LNCaP clone FGC (cell line): ENCODE results near the gene HARS2.
"Not testable (repeated sequence)": the region's sequence is repeated elsewhere in the genome, so short reads cannot be mapped to it uniquely, and the experiment has no call there.

Source experiments
- DNase-seq: peaks from one replicate; pipeline ENCODE4 v3.0.0-alpha.2; 2011; ENCODE audit warnings: low read depth
- H3K4me3 ChIP-seq: 2 replicates; pipeline ENCODE4 v1.5.1; 2011; ENCODE audit warnings: mild to moderate bottlenecking, low read depth, low read length, control low read depth
- TF ChIP-seq, protein P1 (sequence below): IDR thresholded peaks from 2 replicates; pipeline ENCODE4 v1.5.1; 2012; ENCODE audit warnings: mild to moderate bottlenecking; ENCODE audit not compliant: control insufficient read depth, insufficient read depth; ENCODE audit errors: extremely low read depth

HARS2 gene

DNA sequence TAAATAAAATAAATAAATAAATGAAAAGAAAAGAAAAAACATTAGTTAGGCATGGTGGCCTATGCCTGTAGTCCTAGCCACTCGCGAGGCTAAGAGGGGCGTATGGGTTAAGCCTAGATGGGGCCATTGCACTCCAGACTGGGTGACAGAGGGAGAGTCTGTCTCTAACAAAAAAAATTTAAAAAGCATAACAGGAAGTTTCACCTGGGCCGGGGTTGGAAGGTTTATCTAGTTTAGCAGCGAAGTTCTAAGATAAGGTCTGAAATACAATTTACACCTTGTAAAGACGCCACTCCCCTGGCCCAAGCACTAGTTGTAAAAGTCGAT lies 27.0 kb downstream of the HARS2 start:
- TF ChIP-seq, protein P1, sequence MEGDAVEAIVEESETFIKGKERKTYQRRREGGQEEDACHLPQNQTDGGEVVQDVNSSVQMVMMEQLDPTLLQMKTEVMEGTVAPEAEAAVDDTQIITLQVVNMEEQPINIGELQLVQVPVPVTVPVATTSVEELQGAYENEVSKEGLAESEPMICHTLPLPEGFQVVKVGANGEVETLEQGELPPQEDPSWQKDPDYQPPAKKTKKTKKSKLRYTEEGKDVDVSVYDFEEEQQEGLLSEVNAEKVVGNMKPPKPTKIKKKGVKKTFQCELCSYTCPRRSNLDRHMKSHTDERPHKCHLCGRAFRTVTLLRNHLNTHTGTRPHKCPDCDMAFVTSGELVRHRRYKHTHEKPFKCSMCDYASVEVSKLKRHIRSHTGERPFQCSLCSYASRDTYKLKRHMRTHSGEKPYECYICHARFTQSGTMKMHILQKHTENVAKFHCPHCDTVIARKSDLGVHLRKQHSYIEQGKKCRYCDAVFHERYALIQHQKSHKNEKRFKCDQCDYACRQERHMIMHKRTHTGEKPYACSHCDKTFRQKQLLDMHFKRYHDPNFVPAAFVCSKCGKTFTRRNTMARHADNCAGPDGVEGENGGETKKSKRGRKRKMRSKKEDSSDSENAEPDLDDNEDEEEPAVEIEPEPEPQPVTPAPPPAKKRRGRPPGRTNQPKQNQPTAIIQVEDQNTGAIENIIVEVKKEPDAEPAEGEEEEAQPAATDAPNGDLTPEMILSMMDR, result no peak
- peak overlapping the region; percentile 64 for H3K4me3 ChIP-seq
- DNase-seq, result no peak

DNA sequence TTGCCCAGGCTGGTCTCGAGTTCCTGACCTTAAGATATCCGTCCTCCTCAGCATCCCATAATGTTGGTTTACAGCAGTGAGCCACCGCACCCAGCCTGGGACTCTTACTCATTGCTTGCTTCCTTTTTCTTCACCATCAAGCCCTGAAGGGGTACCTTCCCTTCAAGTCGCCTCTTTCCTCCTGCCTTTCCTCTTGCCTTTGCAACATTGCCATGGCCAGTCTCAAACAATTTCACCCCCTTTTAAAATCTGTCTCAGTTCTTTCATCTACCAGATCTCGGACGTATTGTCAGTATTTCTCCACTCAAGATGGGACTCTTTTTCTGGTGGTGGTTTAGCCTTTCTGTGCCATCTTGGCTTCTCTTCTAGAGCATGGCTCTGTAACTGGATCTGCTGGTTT lies 29.5 kb downstream of the HARS2 start:
- not testable (repeated sequence) for H3K4me3 ChIP-seq, DNase-seq

DNA sequence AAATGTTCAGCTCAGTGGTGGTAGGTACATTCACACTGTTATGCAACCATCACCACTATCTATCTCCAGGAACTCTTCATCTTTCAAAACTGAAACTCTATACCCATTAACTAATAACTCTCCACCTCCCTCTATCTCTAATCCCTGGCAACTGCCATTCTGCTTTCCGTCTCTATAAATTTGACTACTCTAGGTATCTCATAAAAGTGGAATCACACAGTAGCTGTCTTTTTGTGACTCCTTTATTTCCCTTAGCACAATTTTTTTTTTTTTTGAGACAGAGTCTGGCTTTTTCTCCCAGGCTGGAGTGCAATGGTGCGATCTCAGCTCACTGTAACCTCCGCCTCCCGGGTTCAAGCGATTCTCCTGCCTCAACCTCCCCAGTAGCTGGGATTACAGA lies 30.1 kb downstream of the HARS2 start:
- not testable (repeated sequence) for H3K4me3 ChIP-seq, DNase-seq

DNA sequence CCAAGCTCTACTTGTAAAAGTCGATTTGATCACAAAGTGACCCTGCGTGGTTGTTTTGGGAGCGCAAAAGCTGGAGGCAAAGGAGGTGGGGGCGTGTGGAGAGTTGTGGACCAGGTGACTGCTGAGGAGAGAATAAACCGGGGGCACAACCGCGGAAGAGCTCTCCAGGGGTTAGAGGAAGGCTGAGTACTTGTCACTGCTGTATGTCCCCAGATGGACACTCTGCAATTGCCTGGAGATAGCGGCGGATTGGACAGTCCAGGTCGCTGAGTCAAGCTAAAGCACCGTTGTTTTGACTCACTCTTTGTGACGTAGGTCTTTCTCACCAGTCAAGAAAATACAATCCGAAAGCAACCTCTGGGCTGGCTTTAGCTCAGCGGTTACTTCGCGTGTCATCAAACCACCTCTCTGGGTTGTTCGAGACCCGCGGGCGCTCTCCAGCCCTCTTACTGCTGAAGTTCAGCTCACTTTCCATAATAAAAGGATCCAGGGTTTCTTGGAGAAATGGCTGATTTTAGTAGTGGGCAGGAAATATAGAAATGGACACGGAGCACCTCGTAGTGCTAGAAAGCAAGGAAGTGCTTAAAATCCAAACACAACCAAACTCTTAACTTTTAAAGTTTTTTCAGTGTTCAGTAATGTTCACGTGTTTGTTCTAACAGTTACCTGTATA lies 34.7 kb downstream of the HARS2 start:
- TF ChIP-seq, protein P1, result no peak
- H3K4me3 ChIP-seq, result peak overlapping the region; percentile 56
- DNase-seq, result peak; percentile 95

DNA sequence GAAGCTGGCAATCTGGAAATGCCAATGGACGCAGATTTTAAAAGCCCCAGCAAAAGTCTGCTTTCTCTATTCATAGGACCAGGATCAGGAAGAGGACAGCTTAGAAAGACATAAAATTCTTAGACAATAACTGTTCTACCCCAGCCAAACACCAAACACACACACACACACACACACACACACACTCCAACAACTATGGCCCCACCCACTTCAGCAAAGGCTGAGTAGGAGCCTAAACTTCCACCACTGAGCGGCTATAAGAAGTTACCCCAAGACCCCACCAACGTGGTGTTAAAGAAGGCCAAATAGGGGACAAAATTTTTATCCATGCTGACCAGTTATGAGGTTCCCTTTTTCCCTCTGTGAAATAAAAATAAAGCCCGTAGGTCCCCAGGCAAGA lies 41.8 kb downstream of the HARS2 start:
- no peak for DNase-seq
- no peak overlapping the region for H3K4me3 ChIP-seq
- TF ChIP-seq, protein P1, result no peak

DNA sequence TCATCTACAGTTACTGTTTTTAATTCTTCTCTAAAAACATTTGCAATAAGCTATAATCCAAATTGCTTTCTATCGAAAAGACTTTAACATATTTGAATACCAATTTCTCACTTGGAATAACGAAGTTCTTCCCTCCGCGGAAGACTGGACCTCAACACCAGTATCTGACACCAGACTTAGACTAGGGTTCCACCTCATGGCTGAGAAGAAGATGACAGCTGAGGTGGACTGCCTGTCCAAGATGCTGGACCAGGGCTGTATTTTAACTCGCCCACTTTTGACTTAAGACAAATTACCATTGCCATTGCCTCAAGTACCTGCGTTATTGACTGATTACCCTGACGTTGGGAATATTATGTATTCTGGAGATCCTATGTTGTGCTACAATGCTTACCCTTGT lies 43.1 kb downstream of the HARS2 start:
- no peak for DNase-seq

DNA sequence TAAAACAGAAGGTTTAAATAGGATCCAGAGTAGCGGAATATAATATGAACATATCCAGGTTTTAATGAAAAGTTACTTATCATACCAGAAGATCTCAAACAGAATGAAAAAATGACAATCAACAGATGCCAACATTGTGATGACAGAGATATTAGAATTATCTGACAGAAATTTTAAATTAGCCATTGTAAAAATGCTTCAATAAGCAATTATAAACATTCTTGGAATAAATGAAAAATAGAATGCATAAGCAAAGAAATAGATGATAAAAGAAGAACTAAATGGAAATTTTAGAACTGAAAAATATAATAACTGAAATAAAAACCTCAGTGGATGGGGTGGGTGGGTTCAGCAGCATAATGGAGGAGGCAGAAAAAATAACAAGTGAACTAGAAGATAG lies 46.2 kb downstream of the HARS2 start:
- TF ChIP-seq, protein P1, result no peak
- H3K4me3 ChIP-seq, result no peak overlapping the region
- no peak for DNase-seq

More for the DNA sequence above, 43.1 kb downstream of the HARS2 start:
- TF ChIP-seq, protein P1, result peak; percentile 20; the same call in 1 of the 2 replicates
- no peak overlapping the region for H3K4me3 ChIP-seq

DNA sequence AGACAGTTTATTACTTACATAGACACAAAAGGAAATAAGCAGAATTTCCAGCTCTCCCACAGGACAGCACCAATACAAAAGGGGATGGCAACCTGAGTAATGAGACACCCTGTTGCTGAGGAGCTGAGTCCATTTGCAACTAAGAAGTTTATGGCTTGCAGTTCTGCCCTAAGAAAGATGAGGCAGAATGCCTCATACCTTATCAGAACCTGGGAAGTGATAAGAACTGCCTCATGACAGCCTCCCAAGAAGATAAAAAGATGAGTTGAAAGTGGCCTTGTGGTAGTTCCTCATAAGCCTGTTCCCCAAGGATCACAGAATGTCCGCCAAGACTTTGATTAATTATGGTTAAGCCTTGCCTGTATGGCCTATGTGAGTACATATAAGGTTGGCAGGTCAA lies 50.7 kb downstream of the HARS2 start:
- no peak overlapping the region for H3K4me3 ChIP-seq
- DNase-seq, result no peak
- TF ChIP-seq, protein P1, result no peak
